Mesenteric fat pad (tissue), 1 donor: ENCODE results near the gene GABBR2. TPM values are rescaled to one million over a fixed set of nuclear protein-coding genes. Genes with fewer than 3 reads are reported as not detected.

Source experiments
- DNase-seq: peaks from one replicate; pipeline ENCODE4 v3.0.0-alpha.2; 2020; ENCODE audit warnings: low spot score
- total RNA-seq: library from RNA; stranded (reverse); fragmentation: NEBNext Ultra II Directional; extraction: Animal tissue kit (Norgen Biotek cat#: 25700); gene quantifications from one replicate; pipeline ENCODE4 v1.2.1, GENCODE V29; 2021
- donor health status: DM: yes; HTN: yes; CAD: no.

Gene GABBR2
- total RNA-seq, 1 donor from 2014 or later, result not detected

- DNase-seq, result no peak
Measured at GRCh38 chr9:98634685-98635336, 73.9 kb downstream of the GABBR2 start.

DNA sequence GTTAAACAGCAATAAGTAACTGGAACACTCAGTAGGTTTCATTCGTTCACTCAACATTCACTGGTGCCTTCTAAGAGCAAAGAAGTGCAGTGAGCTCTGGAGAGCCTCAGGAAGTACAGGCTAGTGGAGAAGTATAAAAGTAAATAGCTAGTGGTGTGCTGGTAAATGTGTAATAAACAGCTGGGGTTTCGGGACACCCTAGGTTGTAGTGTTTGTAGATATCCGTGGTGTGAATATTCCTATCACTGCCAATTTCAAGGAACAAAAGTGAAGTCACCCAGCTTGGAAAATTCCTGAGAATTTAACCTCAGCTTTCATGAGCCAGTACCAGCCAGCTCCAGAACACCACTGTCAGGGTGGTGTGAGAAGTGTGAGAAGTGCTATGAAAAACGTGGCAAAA lies 75.9 kb downstream of the GABBR2 start:
- DNase-seq, result no peak

DNA sequence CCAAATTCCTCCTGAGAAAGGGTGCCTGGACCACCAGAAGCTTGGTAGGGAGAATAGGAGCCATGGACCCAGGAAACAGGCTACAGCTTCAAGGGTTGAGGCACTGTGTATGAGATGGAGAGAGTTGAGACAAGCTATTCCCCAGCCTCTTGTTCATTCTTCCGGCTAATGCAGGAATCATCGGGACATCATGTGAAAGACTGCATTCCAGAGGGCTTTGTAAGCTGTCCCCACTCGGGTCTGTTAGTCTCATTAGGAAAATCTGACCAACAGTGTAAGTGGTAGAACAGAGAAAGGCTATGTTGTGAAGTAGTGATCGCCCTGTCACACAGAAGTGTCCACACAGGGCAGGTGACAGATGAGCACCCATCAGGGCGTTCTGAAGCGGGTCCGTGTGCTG lies 81.4 kb downstream of the GABBR2 start:
- no peak for DNase-seq

- DNase-seq, result no peak
Measured at GRCh38 chr9:98625728-98626127, 83.0 kb downstream of the GABBR2 start.

- no peak for DNase-seq
Measured at GRCh38 chr9:98619788-98620187, 88.9 kb downstream of the GABBR2 start.

DNA sequence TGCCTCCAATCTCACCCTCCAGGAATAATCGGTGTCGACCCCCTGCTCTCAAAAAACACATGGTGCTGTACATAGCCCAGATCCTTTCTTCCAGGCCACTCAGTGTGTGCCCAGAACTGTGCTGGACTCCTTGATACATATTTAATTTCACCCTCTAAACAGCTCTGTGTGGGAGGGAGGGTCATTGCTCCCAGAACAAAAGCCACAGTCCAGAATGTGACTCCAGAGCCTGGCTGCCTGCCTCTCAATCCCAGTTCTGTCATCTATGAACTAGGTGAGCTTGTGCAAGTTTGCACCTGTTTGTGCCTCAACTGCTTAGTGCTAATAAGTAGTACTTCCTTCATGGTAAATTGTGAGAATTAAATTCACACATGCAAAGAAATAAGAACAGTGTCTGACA lies 93.1 kb downstream of the GABBR2 start:
- no peak for DNase-seq

- DNase-seq, result no peak
Measured at GRCh38 chr9:98614941-98615340, 93.8 kb downstream of the GABBR2 start.

GRCh38 chr9:98612061-98612752 lies 96.5 kb downstream of the GABBR2 start:
- no peak for DNase-seq

DNA sequence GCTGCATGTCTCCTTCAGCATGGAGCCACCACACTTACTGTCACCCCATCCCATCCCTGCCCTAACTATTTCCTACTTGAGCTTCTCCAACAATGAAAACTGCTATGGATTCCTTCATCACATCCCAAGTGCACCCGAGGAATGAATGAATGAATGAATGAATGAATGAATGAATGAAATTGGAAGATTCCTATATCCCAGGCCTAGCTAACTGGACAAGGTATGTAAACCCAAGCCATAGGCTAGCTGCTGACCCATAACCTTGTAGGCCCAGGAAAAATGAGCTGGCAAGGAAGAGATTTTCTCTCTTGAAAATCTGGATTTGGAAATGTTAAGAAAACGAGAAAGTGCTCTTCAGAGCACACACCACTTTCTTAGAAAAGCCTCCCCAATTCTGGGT lies 97.4 kb downstream of the GABBR2 start:
- no peak for DNase-seq

DNA sequence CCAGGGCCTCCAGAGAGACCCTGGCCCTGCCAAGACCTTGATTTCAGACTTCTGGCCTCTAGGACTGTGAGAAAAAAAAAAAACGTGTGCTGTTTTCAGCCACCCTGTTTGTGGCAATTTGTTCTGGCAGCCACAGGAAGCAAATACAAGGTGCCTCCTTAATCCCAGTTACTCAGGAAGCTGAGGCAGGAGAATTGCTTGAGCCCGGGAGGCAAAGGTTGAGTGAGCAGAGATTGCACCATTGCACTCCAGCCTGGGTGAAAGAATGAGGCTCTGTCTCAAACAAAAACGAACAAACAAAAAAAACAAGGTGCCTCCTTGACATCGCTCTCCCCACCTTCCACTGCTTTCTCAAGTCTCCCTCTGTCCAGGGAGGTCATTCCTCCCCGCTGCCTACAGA lies 98.0 kb downstream of the GABBR2 start:
- DNase-seq, result no peak

DNA sequence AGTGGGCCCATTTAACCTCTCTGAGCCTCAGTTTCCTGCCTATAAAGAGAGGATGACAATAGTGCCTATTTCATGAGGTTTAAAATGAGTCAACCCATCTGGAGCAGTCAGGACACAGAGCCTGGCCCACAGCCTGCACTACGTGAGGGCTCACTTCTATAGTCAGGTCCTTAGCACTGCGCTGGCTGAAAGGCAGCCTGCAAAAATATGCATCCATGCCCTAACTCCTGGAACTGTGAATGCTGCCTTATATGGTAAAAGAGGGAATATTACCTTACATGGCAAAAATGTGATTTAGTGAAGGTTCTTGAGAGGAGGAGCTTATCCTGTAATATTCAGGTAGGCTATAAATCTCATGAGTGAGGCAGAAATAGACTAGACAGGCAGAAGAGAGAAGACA lies 98.5 kb downstream of the GABBR2 start:
- DNase-seq, result no peak

DNA sequence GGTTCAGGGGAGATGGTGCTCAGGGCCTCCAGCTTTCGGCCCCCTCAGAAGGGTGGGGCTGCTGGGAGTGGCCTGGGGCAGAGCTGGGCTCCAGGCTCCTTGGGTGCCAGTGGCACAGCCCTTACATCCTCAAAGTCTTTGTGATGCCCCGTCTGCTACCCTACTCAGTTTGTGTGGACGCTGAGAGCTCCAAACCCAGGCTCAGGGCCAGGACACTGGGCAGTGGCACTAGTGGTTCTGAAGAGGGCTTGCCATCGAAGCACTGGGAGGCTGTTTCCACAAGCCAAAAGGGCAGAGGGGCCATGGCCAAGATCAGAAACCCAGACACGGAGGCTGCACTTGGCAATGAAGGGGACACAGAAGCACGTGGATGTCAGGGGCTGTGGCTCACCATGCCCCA lies 99.1 kb downstream of the GABBR2 start:
- DNase-seq, result no peak

GRCh38 chr9:98607787-98608186 lies 100.9 kb downstream of the GABBR2 start:
- DNase-seq, result no peak

GRCh38 chr9:98607152-98607551 lies 101.6 kb downstream of the GABBR2 start:
- no peak for DNase-seq

DNA sequence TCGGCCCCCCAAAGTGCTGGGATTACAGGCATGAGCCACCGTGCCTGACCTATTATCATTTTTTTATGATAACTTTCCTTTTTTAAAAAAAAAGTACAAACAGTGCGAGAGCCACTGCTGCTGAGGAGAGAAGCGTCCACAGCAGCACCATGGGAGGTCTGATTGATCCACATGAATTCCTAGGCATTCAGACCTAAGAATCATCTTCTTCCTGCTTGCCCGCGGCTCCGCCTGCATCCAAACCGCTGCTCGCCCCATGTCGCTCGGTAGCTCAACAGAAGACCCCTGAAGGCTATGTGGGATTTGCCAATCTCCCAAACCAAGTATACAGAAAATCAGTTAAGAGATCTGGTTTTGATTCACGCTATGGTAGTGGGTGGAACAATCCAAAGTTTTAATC lies 102.0 kb downstream of the GABBR2 start:
- no peak for DNase-seq

- DNase-seq, result peak; percentile 55
Measured at GRCh38 chr9:98605116-98605515, 103.6 kb downstream of the GABBR2 start.

DNA sequence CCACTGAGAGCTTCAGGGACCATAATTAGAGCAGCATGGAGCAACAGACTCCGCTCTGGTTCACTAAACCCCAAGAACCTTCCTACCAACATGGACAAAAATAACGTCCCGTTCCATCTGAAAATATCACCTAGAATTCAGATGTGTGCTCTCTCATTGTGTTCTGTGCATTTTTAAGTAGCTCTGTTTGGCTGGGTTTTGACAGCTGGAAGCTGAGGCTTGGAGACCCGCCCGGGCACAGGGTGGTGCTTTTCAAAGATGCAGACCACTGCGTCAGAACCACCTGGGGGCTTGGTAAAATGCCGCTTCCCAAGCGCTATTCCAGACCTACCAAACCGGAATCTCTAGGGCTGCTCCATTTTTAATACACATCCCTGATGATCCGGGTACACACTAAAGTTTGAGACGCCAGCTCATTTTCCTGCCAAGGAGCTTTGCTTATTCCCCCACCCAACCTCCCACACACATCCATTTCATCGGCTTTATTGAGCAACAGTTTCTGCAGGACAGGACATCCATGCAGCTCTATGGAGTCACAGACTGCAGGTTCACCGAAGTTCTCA lies 104.8 kb downstream of the GABBR2 start:
- peak; percentile 59 for DNase-seq

- peak; percentile 26 for DNase-seq
Measured at GRCh38 chr9:98602839-98603500, 105.8 kb downstream of the GABBR2 start.

GRCh38 chr9:98600631-98601030 lies 108.1 kb downstream of the GABBR2 start:
- peak; percentile 83 for DNase-seq

DNA sequence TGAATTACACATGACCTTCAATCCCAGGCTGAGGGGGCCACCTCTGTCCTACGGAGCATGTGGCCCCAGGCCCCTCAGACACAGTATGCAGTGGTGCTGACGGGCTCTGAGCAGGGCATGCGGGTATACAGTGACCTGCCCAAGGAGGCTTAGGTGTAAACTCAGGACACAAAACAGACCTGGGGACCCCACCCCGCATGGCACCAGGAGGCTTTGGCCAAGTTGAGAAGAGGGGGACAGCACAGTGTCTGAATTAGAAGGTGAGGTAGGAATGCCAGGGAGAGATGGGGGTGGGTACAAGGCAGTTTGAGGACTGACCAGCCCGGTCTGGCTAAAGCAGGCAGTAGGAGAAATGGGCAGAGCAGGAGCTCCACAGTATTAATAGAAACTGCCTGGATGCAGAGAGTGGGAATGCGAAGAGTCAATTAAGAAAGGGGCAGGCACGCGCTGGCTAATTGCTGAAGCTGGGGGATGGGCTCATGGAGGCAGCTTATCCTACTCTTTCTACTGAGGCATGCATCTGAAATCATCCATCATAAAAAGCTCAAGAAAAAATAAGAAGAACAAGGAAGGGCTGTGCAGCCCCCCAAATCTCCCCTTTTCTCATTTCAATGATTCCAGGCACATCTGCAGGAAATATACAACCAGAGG lies 109.0 kb downstream of the GABBR2 start:
- DNase-seq, result peak; percentile 75

DNA sequence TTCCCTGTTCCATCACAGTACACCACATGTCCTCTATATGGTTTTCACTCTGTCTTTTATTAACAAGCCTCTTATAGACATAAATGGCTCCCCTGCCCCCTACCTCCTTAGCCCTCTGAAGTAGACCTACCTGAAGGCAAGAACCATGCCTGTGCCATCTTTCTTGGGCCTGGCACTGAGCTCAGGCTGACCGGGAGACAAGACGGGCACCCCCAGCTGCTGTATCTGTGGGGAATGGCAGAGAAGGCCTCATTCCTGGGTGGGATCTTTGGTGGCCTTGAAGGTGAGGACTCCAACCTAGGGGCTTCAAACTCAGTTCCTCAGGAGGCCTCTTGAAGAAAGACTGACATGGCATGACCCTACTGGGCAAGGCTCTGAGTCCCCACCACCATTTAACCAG lies 109.9 kb downstream of the GABBR2 start:
- DNase-seq, result no peak
